Spinal cord (tissue), 10 donors: Measurements from ENCODE around the gene RNU6-7. TPM values are rescaled to one million over a fixed set of nuclear protein-coding genes. Genes with fewer than 3 reads are reported as not detected.

ENCODE experiments used
- DNase-seq, 6 donors: peaks; one replicate each; pipeline versions ENCODE4 v3.0.0 to v3.0.0-alpha.2; 2013 to 2015; ENCODE audit warnings: low spot score in 6 of 6, low read depth in 4 of 6
- H3K27ac ChIP-seq: one replicate; pipeline ENCODE4 v1.5.1; 2013; ENCODE audit warnings: low read depth, low read length, control low read depth
- H3K27me3 ChIP-seq: one replicate; pipeline ENCODE4 v1.6.1; 2013; ENCODE audit warnings: low read length; ENCODE audit not compliant: control insufficient read depth, insufficient read depth
- H3K36me3 ChIP-seq: one replicate; pipeline ENCODE4 v1.6.1; 2013; ENCODE audit warnings: low read length; ENCODE audit not compliant: control insufficient read depth, insufficient read depth
- H3K4me1 ChIP-seq: one replicate; pipeline ENCODE4 v1.6.1; 2013; ENCODE audit warnings: low read length; ENCODE audit not compliant: control insufficient read depth, insufficient read depth
- H3K4me3 ChIP-seq: one replicate; pipeline ENCODE4 v1.5.1; 2013; ENCODE audit warnings: low read depth, low read length, control low read depth
- H3K9me3 ChIP-seq: one replicate; pipeline ENCODE4 v1.6.1; 2013; ENCODE audit warnings: low read length; ENCODE audit not compliant: control insufficient read depth, insufficient read depth
- WGBS: methylation state at CpG from one replicate; pipeline ENCODE4 v1.1.5; 2013; ENCODE audit warnings: missing lambda C conversion rate; ENCODE audit not compliant: insufficient coverage; 5-methylcytosine and 5-hydroxymethylcytosine counted together
- long read RNA-seq, 4 donors: transcript quantifications; one replicate each; lab custom pipeline, GENCODE V29; 2026
- polyA plus RNA-seq, 2 donors: library from polyadenylated mRNA; unstranded; fragments of 120-200 nt; gene quantifications; one replicate each; pipeline ENCODE4 v1.2.1, GENCODE V29; 2013; ENCODE audit not compliant: insufficient read length in 2 of 2
- total RNA-seq, 2 donors: library from RNA; depleted of rRNA in 1 of 2; stranded (reverse); fragments of 120-200 nt in 1 of 2; fragments of >200 nt in 1 of 2; gene quantifications; one replicate each; pipeline versions ENCODE4 v1.2.3 to v1.2.4, GENCODE V29; 2013 to 2014
- donor health status: healthy.

Gene RNU6-7
- total RNA-seq (not detected), polyA plus RNA-seq (not detected)
- long read RNA-seq, donor 1, result 0 reads
- long read RNA-seq, donor 2, result 0 reads
- long read RNA-seq, donor 3, result 0 reads
- long read RNA-seq, donor 4, result 0 reads

- no peaks in the 10 kb centered on the region for H3K27me3 ChIP-seq
- peak in 5 of 6 donors; percentile 17 to 83 (median 65) for DNase-seq
- peaks cover 13% of the 10 kb centered on the region for H3K4me1 ChIP-seq
- H3K36me3 ChIP-seq, result no peaks in the 10 kb centered on the region
- under 1% methylated on average over 38 of the region's 40 CpGs for WGBS
- no peaks in the 10 kb centered on the region for H3K9me3 ChIP-seq
- H3K27ac ChIP-seq, result peak within 1 kb of the TSS; percentile 95
- H3K4me3 ChIP-seq, result peak within 1 kb of the TSS; percentile 82
These were observed at the start of gene RNU6-7 for GRCh38 chr14:32201816-32202490. RNU6-7 (plus strand) TSS chr14:32202045.

DNA sequence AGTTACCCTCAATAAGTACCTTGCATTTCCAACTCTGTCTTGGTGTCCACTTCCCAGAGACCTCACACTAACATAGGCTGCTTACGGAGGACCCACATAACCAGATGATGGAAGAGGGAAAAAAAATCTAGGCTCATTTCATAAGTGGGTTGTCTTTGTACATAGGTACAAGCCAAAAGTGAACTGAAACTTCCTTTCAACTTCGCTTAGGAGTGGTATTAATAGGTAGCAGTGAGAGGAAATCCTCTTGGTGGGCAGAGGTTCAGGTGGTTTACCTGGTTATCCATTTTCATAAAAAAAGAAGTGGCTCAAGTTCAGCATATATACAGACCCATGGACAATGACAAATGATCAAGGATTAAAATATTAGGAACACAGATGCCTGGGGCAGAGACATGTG is 35.8 kb upstream of the RNU6-7 start:
- no CpG with 5 or more reads among the region's 2 CpGs for WGBS
- H3K9me3 ChIP-seq, result no peaks in the 10 kb centered on the region
- H3K27me3 ChIP-seq, result no peaks in the 10 kb centered on the region

GRCh38 chr14:32166924-32167323 is 34.9 kb upstream of the RNU6-7 start:
- Histone ChIP-seq H3K27me3 (no peaks in the 10 kb centered on the region), H3K9me3 (no peaks in the 10 kb centered on the region), H3K36me3 (no peaks in the 10 kb centered on the region), H3K4me1 (no peaks in the 10 kb centered on the region), H3K27ac (no peak overlapping the region), H3K4me3 (no peak overlapping the region)
- DNase-seq, result no peak
- 91% methylated on average over 1 of the region's 1 CpG for WGBS

More for the DNA sequence above, 35.8 kb upstream of the RNU6-7 start:
- H3K27ac ChIP-seq, result no peak overlapping the region
- no peaks in the 10 kb centered on the region for H3K4me1 ChIP-seq
- DNase-seq, result no peak
- H3K4me3 ChIP-seq, result no peak overlapping the region
- H3K36me3 ChIP-seq, result no peaks in the 10 kb centered on the region

- Histone ChIP-seq H3K4me1 (no peaks in the 10 kb centered on the region), H3K9me3 (no peaks in the 10 kb centered on the region), H3K36me3 (no peaks in the 10 kb centered on the region), H3K27me3 (no peaks in the 10 kb centered on the region), H3K27ac (no peak overlapping the region), H3K4me3 (no peak overlapping the region)
- WGBS, result 61% methylated on average over 3 of the region's 3 CpGs
- DNase-seq, result no peak
These were observed 33.9 kb upstream of the RNU6-7 start for GRCh38 chr14:32167907-32168306.

- Histone ChIP-seq H3K27ac (no peak overlapping the region), H3K4me1 (no peaks in the 10 kb centered on the region), H3K4me3 (no peak overlapping the region), H3K36me3 (no peaks in the 10 kb centered on the region), H3K27me3 (no peaks in the 10 kb centered on the region), H3K9me3 (no peaks in the 10 kb centered on the region)
- DNase-seq, result no peak
- 96% methylated on average over 2 of the region's 3 CpGs for WGBS
These were observed 32.7 kb upstream of the RNU6-7 start for GRCh38 chr14:32169191-32169590.

DNA sequence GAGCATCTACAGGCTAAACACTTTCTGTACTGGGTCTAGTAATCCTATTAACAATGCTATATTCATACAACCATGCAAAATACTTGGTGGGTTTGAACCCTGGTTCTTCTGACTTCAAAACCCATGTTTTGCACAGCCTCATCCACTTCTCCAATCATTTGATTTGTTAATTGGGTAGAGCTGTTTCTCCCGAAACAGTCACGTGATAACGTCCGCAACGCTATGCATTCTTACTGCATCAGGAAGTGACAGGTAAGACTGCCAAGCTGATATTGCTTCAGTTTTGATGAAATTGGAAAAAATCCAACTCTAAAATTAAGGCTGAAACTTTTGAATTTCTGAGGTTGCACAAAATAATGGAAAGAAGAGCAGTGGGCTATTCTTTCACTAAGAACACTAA is 30.4 kb upstream of the RNU6-7 start:
- 100% methylated on average over 1 of the region's 5 CpGs for WGBS
- no peak overlapping the region for H3K27ac ChIP-seq
- H3K36me3 ChIP-seq, result no peaks in the 10 kb centered on the region
- H3K4me1 ChIP-seq, result no peaks in the 10 kb centered on the region
- DNase-seq, result no peak
- no peaks in the 10 kb centered on the region for H3K27me3 ChIP-seq
- no peak overlapping the region for H3K4me3 ChIP-seq
- no peaks in the 10 kb centered on the region for H3K9me3 ChIP-seq

GRCh38 chr14:32183151-32184058 is 18.4 kb upstream of the RNU6-7 start:
- no peaks in the 10 kb centered on the region for H3K4me1 ChIP-seq
- H3K4me3 ChIP-seq, result no peak overlapping the region
- WGBS, result 100% methylated on average over 1 of the region's 2 CpGs
- no peak overlapping the region for H3K27ac ChIP-seq
- H3K27me3 ChIP-seq, result no peaks in the 10 kb centered on the region
- no peak for DNase-seq
- no peaks in the 10 kb centered on the region for H3K36me3 ChIP-seq
- no peaks in the 10 kb centered on the region for H3K9me3 ChIP-seq

- H3K4me1 ChIP-seq, result no peaks in the 10 kb centered on the region
- no peak overlapping the region for H3K4me3 ChIP-seq
- no peaks in the 10 kb centered on the region for H3K27me3 ChIP-seq
- no peaks in the 10 kb centered on the region for H3K9me3 ChIP-seq
- H3K27ac ChIP-seq, result no peak overlapping the region
- no peak for DNase-seq
- H3K36me3 ChIP-seq, result no peaks in the 10 kb centered on the region
- no CpG with 5 or more reads among the region's 1 CpG for WGBS
These were observed 16.7 kb upstream of the RNU6-7 start for GRCh38 chr14:32185097-32185496.

DNA sequence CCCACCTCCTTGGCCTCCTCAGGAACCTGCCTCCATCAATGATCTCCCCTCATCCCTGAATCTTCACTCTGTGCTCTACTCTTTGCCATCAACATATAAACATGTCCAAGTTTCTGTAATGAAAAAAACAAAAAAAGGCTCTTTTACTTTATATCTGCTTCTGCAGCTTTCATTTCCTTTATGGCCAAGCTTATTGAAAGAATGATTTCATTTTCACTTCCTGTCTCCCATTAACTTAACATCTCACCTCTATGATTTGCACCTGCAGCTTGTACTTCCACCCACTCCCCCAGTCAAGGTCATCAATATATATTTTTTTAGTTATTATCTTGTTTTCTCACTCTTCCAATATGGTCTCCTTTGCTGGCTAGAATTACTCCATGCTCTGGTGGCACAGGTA is 15.6 kb upstream of the RNU6-7 start:
- H3K36me3 ChIP-seq, result no peaks in the 10 kb centered on the region
- H3K4me3 ChIP-seq, result no peak overlapping the region
- no peak for DNase-seq
- no peak overlapping the region for H3K27ac ChIP-seq
- H3K4me1 ChIP-seq, result no peaks in the 10 kb centered on the region
- H3K27me3 ChIP-seq, result no peaks in the 10 kb centered on the region
- no peaks in the 10 kb centered on the region for H3K9me3 ChIP-seq
